KBM-7 (cell line): ENCODE data around the gene GART.
"Not testable (repeated sequence)": the region's sequence is repeated elsewhere in the genome, so short reads cannot be mapped to it uniquely, and the experiment has no call there.

Experiments
- DNase-seq: peaks from one replicate; pipeline ENCODE4 v3.0.0-alpha.2; 2015
- in situ Hi-C: fragments of 300-500 bp; cut with MboI; formaldehyde crosslinking; loops from 2 replicates; pipeline ENCODE4 v1.14.3; 2020; ENCODE audit warnings: low sequenced_read_pairs, low pct_unique_long_range_greater_than_20kb, mixed read lengths

GART gene

DNA sequence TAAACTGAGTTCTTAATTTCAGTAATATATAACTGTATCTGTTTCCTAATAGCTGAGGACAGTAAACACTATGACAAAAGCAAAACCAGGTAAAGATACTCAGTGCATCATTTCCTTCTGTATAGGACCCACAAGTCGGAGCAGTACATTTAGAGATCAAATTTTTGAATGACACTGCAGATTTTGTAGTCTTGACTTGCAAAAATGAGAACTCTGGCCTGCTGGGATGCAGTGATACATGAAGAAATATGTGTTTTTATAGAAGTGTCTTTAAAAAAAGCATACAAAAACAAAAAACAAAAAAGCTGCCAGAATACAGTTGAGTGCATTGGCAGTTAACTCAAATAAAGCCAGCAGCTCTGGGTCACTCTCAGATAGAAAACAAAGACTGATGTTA, 19.0 kb downstream of the GART start:
- no peak for DNase-seq
- in situ Hi-C loops = no loop called here

- in situ Hi-C loops = no loop called here
- no peak for DNase-seq
These were observed 19.5 kb downstream of the GART start for GRCh38 chr21:33522297-33522952.

DNA sequence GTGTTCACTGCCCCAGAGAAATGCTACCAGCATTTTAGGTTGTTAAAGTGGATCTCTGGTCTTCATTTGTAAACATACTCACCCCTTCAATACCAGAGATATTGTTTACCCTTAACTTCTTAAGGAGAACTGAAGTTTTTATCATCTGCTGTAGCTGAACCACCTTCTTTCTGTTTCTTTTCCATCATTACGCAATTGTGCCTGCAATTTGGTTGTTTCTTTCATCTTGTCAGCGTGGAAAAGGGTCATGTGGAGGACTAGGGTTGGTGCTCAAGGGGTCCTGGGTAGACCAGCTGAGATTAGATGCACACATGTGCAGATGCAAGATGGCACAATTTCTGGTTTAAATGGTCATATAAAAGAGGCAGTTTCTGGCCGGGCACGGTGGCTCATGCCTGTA, 23.0 kb downstream of the GART start:
- in situ Hi-C loops = no loop called here
- DNase-seq = no peak

DNA sequence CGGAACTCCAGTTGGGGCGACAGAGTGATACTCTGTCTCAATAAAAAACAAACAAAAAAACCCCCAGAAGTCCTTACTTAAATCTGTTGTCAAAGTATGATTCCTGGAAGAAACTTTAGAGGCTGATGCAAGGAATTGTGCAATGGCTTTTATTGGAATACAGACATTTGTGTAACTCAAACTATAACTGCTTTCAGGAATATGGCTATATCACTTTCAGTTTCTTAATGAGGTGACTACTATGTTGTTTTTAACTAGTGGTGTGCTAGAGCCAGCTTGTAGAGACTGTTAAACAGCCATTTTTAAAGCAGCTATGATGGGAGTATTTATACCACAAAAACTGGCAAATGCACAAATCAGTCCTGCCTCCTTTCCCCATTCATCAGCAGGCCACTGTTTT, 27.7 kb downstream of the GART start:
- in situ Hi-C loops = no loop called here
- DNase-seq = no peak

DNA sequence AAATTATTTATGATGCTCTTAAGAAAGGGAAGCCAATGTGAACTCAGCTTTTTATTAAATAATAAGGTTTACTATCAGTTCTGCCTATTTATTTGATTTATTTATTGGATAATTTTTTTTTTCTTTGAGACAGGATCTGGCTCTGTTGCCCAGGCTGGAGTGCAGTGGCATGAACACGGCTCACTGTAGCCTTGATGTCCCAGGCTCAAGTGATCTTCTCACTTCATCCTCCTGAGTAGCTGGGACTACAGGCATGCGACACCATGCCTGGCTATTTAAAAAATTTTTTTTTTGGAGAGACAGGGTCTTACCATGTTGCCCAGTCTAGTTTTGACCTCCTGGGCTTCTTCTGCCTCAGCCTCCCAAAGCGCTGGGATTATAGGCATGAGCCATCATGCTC, 29.4 kb downstream of the GART start:
- no peak for DNase-seq
- in situ Hi-C loops = no loop called here

GRCh38 chr21:33511639-33512038, 30.3 kb downstream of the GART start:
- DNase-seq = no peak
- in situ Hi-C loops = no loop called here

GRCh38 chr21:33510826-33511225, 31.1 kb downstream of the GART start:
- in situ Hi-C loops = no loop called here
- no peak for DNase-seq

DNA sequence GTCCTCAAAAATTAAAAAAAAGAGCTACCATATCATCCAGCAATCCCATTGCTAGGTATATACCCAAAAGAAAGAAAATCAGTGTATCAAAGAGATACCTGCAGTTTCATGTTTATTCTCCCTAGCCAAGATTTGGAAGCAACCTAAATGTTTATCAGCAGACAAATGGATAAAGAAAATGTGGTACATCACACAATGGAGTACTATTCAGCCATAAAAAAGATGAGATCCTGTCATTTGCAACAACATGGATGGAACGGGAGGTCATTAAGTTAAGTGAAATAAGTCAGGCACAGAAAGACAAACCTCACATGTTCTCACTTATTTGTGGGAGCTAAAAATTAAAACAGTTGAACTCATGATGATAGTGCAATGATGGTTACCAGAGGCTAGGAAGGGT, 34.9 kb downstream of the GART start:
- in situ Hi-C loops, DNase-seq: not testable (repeated sequence)

GRCh38 chr21:33505833-33506232, 36.1 kb downstream of the GART start:
- in situ Hi-C loops = no loop called here
- no peak for DNase-seq

DNA sequence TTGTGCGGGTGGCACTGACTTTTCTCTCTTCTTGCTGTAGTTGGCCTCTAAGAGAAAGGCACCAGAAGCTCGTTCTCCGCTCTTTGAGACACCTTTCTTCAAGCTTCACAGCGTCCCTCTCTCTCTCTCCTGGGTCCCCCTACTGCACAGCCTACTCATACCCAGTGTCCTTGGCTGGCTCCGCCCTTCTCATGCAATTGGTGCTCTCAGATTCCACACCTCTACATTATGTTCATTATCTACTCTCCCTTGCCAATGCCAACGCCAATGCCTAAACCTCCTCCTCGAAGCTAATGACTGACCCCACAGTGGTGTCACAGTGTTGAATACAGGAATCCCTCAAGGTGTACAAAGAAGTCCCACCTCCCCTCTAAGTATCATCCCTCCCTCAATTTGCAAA, 45.6 kb downstream of the GART start:
- in situ Hi-C loops = no loop called here
- no peak for DNase-seq

DNA sequence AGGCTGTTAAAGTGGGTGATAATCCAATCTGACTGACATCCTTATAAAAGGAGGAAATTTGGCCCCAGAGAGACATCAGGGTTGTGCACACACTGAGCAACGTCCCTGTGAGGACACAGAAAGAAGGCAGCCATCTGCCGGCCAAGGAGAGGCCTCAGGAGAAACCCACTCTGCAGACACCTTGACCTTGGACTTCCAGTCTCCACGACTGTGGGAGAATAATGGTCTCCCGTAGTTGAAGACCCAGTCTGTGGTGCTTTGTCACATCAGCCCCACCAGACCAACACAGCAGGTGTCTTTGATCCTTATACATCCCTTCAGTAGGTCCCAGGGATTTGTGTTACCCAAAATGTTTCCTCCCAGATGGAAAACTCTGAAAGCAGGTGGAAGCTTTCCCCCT, 46.2 kb downstream of the GART start:
- in situ Hi-C loops = no loop called here
- DNase-seq = no peak

GRCh38 chr21:33493756-33494155, 48.2 kb downstream of the GART start:
- no peak for DNase-seq
- in situ Hi-C loops = no loop called here

DNA sequence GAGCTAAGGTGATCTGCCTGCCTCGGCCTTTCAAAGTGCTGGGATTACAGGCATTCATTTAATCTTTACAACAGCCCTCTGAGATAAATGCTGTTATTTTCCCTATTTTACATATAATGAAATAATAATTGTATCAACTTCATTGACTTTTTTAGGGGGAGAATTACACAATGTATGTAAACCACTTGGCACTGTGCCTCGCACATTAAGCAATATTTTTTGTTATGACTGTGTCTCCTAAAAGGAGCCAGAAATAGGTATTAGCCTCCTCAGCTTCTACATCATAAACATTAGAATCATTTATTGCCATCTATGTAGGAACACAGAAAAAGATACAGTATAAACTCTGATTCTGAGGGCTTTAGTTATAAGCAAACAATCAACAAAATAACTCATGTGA, 49.3 kb downstream of the GART start:
- DNase-seq = no peak
- in situ Hi-C loops = no loop called here

- in situ Hi-C loops = no loop called here
- peak; percentile 97 for DNase-seq
These were observed 50.4 kb downstream of the GART start, which contains the start of gene DNAJC28 for GRCh38 chr21:33491373-33492102. Gene DNAJC28 (minus strand): TSS chr21:33491716. CDS start chr21:33489393, 2,323 bp downstream.

DNA sequence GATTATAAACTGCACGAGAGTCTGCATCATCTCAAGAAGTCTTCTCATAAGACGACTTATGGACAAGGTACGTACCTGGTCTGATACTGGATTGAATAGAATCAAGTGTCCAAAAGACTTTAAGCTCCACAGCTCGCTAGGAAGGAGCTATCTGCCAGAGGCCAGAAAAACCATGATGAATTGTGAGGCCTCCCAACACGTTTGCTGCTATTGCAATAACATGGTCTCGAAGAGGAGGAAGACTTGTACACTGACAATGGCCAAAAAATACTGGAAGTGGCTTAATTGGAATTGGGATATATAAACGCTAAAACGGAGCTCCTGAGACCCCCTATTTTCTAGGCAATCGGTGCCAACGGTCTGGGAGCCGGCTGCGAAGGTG, 50.9 kb downstream of the GART start:
- in situ Hi-C loops = no loop called here
- peak; percentile 15 for DNase-seq

- in situ Hi-C loops = no loop called here
- no peak for DNase-seq
These were observed 53.0 kb downstream of the GART start for GRCh38 chr21:33488936-33489335.

- in situ Hi-C loops = no loop called here
- no peak for DNase-seq
These were observed 53.9 kb downstream of the GART start for GRCh38 chr21:33487996-33488395.

DNA sequence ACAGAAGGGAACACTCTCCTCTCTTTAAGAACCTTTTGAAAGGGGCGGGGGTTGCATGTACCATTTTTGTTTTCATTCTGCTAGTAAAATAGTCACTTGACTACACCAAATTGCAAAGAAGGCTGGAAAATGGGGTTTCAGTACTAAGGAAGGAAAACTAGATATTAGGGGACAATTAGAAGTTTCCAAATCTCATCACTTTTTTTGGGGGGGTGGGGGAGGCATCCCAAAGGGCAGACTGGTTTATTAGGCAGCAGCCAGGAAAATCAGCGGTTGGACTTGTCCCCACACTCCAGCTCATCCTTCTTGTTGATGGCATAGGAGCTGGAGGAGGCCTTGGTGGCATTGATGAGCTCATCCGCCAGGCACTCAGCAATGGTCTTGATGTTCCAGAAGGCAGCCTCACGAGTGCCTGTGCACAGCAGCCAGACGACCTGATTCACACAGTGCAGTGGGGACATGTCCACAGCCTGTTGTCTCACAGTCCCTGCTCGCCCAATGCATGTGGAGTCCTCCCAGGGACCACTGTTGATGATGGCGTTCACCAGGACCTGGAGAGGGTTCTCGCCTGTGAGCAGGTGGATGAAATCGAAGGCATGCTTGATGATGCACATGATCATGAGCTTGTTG, 60.5 kb downstream of the GART start:
- in situ Hi-C loops = no loop called here
- DNase-seq = no peak

DNA sequence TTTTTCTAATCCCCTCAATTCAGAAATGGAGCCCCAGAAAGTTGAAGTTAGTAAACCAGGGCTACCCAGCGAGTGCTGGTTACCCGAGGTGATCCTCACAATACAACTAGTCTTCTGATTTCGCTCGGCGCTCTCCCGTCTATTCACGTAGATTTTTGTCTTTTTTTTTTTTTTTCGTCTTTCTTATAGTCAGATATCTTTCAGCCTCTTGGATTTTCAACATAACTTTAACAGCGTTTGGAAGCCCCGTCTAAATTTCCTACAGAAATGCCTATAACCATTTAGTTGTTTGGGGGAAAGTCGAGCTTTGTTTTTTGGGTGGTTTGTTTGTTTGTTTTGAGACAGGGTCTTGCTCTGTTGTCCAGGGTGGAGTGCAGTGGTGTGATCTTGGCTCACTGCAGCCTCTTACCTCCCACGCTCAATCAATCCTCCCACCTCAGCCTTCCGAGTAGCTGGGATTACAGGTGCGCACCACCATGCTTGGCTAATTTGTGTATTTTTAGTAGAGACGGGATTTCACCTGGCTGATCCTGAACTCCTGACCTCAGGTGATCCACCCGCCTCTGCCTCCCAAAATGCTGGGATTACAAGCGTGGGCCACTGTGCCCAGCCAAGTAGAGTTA, 61.3 kb downstream of the GART start:
- in situ Hi-C loops = no loop called here
- DNase-seq = no peak
